Astrocyte (in vitro differentiated cells and primary cell): Measurements from ENCODE around the gene CDX1.

Experiments
- EZH2 ChIP-seq: IDR thresholded peaks from 2 replicates; pipeline ENCODE4 v1.6.1; 2012; ENCODE audit warnings: mild to moderate bottlenecking, low read length, inconsistent platforms; ENCODE audit not compliant: insufficient read depth
- TF ChIP-seq, protein P1 (sequence below): IDR thresholded peaks from 2 replicates; pipeline ENCODE4 v1.5.1; 2011; ENCODE audit warnings: low read depth, mild to moderate bottlenecking, inconsistent platforms, low read length, moderate library complexity; ENCODE audit not compliant: insufficient read depth

DNA sequence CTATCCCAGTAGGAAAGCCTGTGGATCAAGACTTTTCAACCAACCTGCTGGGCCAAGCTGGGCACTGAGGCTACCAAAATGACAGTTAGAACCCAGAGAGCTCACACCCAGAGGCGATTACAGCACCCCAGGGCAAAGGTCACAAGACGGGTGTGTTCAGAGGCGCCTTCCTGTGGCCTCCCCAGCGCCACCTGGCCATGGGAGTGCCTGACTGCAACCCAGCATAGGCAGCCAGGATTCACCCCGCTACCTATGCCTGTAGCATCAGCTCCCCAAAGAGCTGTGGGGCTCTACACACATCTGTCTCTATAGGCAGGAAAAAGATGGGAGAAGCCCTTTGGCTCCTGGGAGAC, 44.4 kb upstream of the CDX1 start:
- TF ChIP-seq, protein P1, sequence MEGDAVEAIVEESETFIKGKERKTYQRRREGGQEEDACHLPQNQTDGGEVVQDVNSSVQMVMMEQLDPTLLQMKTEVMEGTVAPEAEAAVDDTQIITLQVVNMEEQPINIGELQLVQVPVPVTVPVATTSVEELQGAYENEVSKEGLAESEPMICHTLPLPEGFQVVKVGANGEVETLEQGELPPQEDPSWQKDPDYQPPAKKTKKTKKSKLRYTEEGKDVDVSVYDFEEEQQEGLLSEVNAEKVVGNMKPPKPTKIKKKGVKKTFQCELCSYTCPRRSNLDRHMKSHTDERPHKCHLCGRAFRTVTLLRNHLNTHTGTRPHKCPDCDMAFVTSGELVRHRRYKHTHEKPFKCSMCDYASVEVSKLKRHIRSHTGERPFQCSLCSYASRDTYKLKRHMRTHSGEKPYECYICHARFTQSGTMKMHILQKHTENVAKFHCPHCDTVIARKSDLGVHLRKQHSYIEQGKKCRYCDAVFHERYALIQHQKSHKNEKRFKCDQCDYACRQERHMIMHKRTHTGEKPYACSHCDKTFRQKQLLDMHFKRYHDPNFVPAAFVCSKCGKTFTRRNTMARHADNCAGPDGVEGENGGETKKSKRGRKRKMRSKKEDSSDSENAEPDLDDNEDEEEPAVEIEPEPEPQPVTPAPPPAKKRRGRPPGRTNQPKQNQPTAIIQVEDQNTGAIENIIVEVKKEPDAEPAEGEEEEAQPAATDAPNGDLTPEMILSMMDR: no peak
- no peak for TF ChIP-seq EZH2
